HepG2 (cell line): Measurements from ENCODE around the gene ELP2. TPM values are rescaled to one million over a fixed set of nuclear protein-coding genes. Genes with fewer than 3 reads are reported as not detected.
A peak's percentile ranks its signal among the peaks of the same experiment; 100 is the strongest.

Experiments used
- ATAC-seq: fragments of 200-7000 bp; cut with Tn5 transposase; 3 replicates; pipeline ENCODE4 v1.9.1; 2020; ENCODE audit warnings: mild to moderate bottlenecking, moderate library complexity
- BruUV-seq: library from RNA; stranded (reverse); fragments of 400-500 nt; replicated peaks from 2 replicates; lab custom pipeline; 2021; lab: Mats Ljungman, UMichigan
- CTCF ChIA-PET: fragments of 300-600 bp; formaldehyde crosslinking; extraction: SDS; loops from one replicate; lab custom pipeline; 2021; ENCODE audit warnings: low total read pairs, inconsistent platforms, low intra/inter-chr PET ratio; lab: Yijun Ruan, JAX
- POLR2A ChIA-PET: fragments of 350-600 bp; sonication (Branson Sonifier 250); formaldehyde crosslinking; loops from one replicate; lab custom pipeline; 2020; ENCODE audit warnings: antibody characterized with exemption, inconsistent platforms; lab: Yijun Ruan, JAX
- DNase-seq: peaks from one replicate; pipeline ENCODE4 v3.0.0-alpha.2; 2015; ENCODE audit warnings: low spot score
- FAIRE-seq: peaks from 3 replicates; lab custom pipeline; 2011; peaks lifted over from hg19 to GRCh38; lab: Jason Lieb, UNC
- H2AFZ ChIP-seq: one replicate; pipeline ENCODE4 v1.6.1; 2011; ENCODE audit warnings: low read length, inconsistent platforms
- H3K27ac ChIP-seq: fragments of 300-600 bp; 3 replicates; pipeline ENCODE4 v1.8.0; 2011; ENCODE audit warnings: mixed run types, mild to moderate bottlenecking, mixed read lengths, low read length, inconsistent platforms; ENCODE audit not compliant: insufficient read depth; ENCODE audit errors: extremely low read length
- H3K27me3 ChIP-seq, 2 experiments: fragments of 200-600 bp in 1 of 2; 2 replicates in 1 of 2; 3 replicates in 1 of 2; pipeline versions ENCODE4 v1.6.0 to v1.8.0; 2011; ENCODE audit warnings: low read length in 2 of 2, mild to moderate bottlenecking in 2 of 2, moderate library complexity in 2 of 2, inconsistent platforms in 1 of 2; ENCODE audit not compliant: insufficient read depth in 2 of 2, control insufficient read depth in 1 of 2
- H3K36me3 ChIP-seq, 2 experiments: fragments of 200-600 bp in 1 of 2; replicated peaks in 1 of 2; 2 replicates in 1 of 2; 3 replicates in 1 of 2; pipeline versions ENCODE4 v1.5.1 to v1.8.0; 2011; ENCODE audit warnings: low read length in 2 of 2, inconsistent platforms in 1 of 2; ENCODE audit not compliant: insufficient read depth in 2 of 2, control insufficient read depth in 1 of 2
- H3K4me1 ChIP-seq: 2 replicates; pipeline ENCODE4 v1.5.1; 2012; ENCODE audit warnings: low read length, inconsistent platforms; ENCODE audit not compliant: insufficient read depth
- H3K4me2 ChIP-seq: 2 replicates; pipeline ENCODE4 v1.6.0; 2011; ENCODE audit warnings: low read depth, low read length, inconsistent platforms
- H3K4me3 ChIP-seq, 3 experiments: fragments of 200-600 bp in 1 of 3; sonication (generic), shearing (Covaris generic) in 1 of 3; replicated peaks in 1 of 3; 2 replicates each; pipeline ENCODE4 v1.5.1; 2011 to 2016; ENCODE audit warnings: low read length in 3 of 3, inconsistent platforms in 2 of 3, low read depth in 2 of 3, mild to moderate bottlenecking in 2 of 3, control low read depth in 1 of 3, mixed read lengths in 1 of 3; ENCODE audit not compliant: insufficient read depth in 1 of 3
- H3K79me2 ChIP-seq: one replicate; pipeline ENCODE4 v1.6.1; 2011; ENCODE audit warnings: low read length, inconsistent platforms; ENCODE audit not compliant: insufficient read depth
- H3K9ac ChIP-seq: 2 replicates; pipeline ENCODE4 v1.6.0; 2011; ENCODE audit warnings: mild to moderate bottlenecking, low read depth, low read length, inconsistent platforms; ENCODE audit not compliant: insufficient read depth
- H3K9me3 ChIP-seq: 2 replicates; pipeline ENCODE4 v1.5.1; 2012; ENCODE audit warnings: mild to moderate bottlenecking, low read length
- H4K20me1 ChIP-seq: 2 replicates; pipeline ENCODE4 v1.6.0; 2011; ENCODE audit warnings: inconsistent platforms, mild to moderate bottlenecking, low read length, moderate library complexity; ENCODE audit not compliant: insufficient read depth
- JARID2 ChIP-seq: sonication (generic); formaldehyde crosslinking; IDR thresholded peaks from 2 replicates; pipeline ENCODE4 v1.8.1; 2023; ENCODE audit warnings: missing genetic modification reagents, inconsistent platforms; ENCODE audit not compliant: insufficient replicate concordance
- NFE2L1 ChIP-seq: sonication (generic); formaldehyde crosslinking; IDR thresholded peaks from 2 replicates; pipeline ENCODE4 v1.4.0; 2020; ENCODE audit warnings: missing genetic modification reagents, mild to moderate bottlenecking, borderline replicate concordance
- TRIM22 ChIP-seq: fragments of 450-650 bp; IDR thresholded peaks from 2 replicates; pipeline ENCODE4 v1.6.1; 2017
- ZNF3 ChIP-seq: IDR thresholded peaks from 2 replicates; pipeline ENCODE4 v1.7.0; 2017; ENCODE audit warnings: inconsistent platforms
- ZNF510 ChIP-seq: sonication (generic); formaldehyde crosslinking; IDR thresholded peaks from 2 replicates; pipeline ENCODE4 v1.4.0; 2020; ENCODE audit warnings: low read depth, mild to moderate bottlenecking, missing genetic modification reagents
- ZNF614 ChIP-seq: IDR thresholded peaks from 2 replicates; pipeline ENCODE4 v1.6.1; 2018; ENCODE audit warnings: missing biosample characterization, missing genetic modification reagents, inconsistent platforms, borderline replicate concordance
- ZNF841 ChIP-seq: sonication (generic); formaldehyde crosslinking; IDR thresholded peaks from 2 replicates; pipeline ENCODE4 v1.8.1; 2023; ENCODE audit warnings: missing genetic modification reagents, borderline replicate concordance
- WGBS: methylation state at CpG from one replicate; pipeline ENCODE4 v1.1.6; 2017; ENCODE audit warnings: low lambda C conversion rate; 5-methylcytosine and 5-hydroxymethylcytosine counted together
- in situ Hi-C: cut with HindIII; loops from 2 replicates; pipeline ENCODE4 v1.10.0; 2017; ENCODE audit warnings: low pct_unique_long_range_greater_than_20kb; ENCODE audit not compliant: extremely low pct_ligation_motif_present
- intact Hi-C: fragments of 100-400 bp; cut with micrococcal nuclease; formaldehyde crosslinking; loops from one replicate; pipeline ENCODE4 v1.10.0; 2022; ENCODE audit not compliant: unreplicated experiment
- polyA plus RNA-seq, 8 experiments: library from polyadenylated mRNA; depleted of rRNA in 3 of 8; stranded (reverse) in 7 of 8; unstranded in 1 of 8; fragments of >200 nt; fragmentation: Illumina TruSeq in 4 of 8; extraction: Trizol in 4 of 8; gene quantifications; 2 replicates each; pipeline versions ENCODE4 v1.2.1 to v1.2.3, GENCODE V29; 2011 to 2016; ENCODE audit warnings: low read depth in 4 of 8, missing spikeins in 1 of 8, mixed read lengths in 1 of 8; ENCODE audit not compliant: insufficient read depth in 1 of 8
- total RNA-seq, 5 experiments: library from RNA; depleted of rRNA; stranded (reverse); fragments of >200 nt; fragmentation: Illumina TruSeq; extraction: Trizol; gene quantifications; 2 replicates each; pipeline ENCODE4 v1.2.3, GENCODE V29; 2016; ENCODE audit warnings: low read depth in 1 of 5
- TF ChIP-seq, protein P1 (sequence below): sonication (generic); formaldehyde crosslinking; IDR thresholded peaks from 2 replicates; pipeline ENCODE4 v1.5.1; 2020; ENCODE audit warnings: mild to moderate bottlenecking, missing genetic modification reagents
- TF ChIP-seq, protein P2 (sequence below): sonication (generic); formaldehyde crosslinking; IDR thresholded peaks from 2 replicates; pipeline ENCODE4 v1.4.0; 2020; ENCODE audit warnings: missing genetic modification reagents

Gene ELP2
- total and polyA plus RNA-seq, 2 of the 13 experiments (the other 11 are each of a cell fraction or from before 2014, with no cell fraction given): 98.7 to 100 TPM

DNA sequence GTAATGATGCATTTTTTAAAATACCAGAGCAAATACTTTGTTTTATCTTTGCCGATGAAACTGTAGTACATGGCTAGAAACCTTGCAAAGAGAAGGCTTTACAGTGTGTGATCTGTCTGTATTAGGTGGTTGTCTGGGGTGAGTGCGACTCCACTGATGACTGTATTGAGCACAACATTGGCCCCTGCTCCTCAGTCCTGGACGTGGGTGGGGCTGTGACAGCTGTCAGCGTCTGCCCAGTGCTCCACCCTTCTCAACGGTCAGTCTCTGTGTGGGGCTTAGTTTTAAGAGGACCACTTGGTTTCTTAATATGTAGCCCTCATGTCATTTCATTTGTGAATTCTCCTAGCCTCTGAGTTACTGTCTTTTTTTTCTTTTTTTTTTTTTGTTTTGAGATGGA lies 40.2 kb downstream of the ELP2 start:
- Histone ChIP-seq H3K4me3 (no peak overlapping the region), H3K9me3 (no peaks in the 10 kb centered on the region), H3K4me1 (peaks cover 37% of the 10 kb centered on the region), H3K36me3 (peaks cover 20 to 41% of the 10 kb centered on the region in 2 experiments), H3K79me2 (no peaks in the 10 kb centered on the region), H3K9ac (no peak overlapping the region), H3K27ac (no peak overlapping the region), H3K27me3 (no peaks in the 10 kb centered on the region), H4K20me1 (no peaks in the 10 kb centered on the region), H2AFZ (no peak overlapping the region), H3K4me2 (no peak overlapping the region)
- ChIA-PET CTCF (no interaction called here), POLR2A (no interaction called here)
- no peak for FAIRE-seq
- no TSS peak for BruUV-seq
- no peak for ATAC-seq
- intact Hi-C loops: no loop called here
- 65% methylated on average over 4 of the region's 5 CpGs for WGBS
- in situ Hi-C loops: no loop called here
- no peak for TF ChIP-seq ZNF510 (CRISPR knock-in tag)
- DNase-seq: no peak

GRCh38 chr18:36175481-36175880 lies 45.8 kb downstream of the ELP2 start:
- no peak overlapping the region for H2AFZ ChIP-seq
- 67% methylated on average over 1 of the region's 1 CpG for WGBS
- peak; percentile 46 for ATAC-seq
- peaks cover 66% of the 10 kb centered on the region for H3K4me1 ChIP-seq
- peak overlapping the region; percentile 39 for H3K9ac ChIP-seq
- peak overlapping the region; percentile 81 for H3K27ac ChIP-seq
- H3K4me3 ChIP-seq: no peak overlapping the region
- no peaks in the 10 kb centered on the region for H3K9me3 ChIP-seq
- no TSS peak for BruUV-seq
- H3K79me2 ChIP-seq: no peaks in the 10 kb centered on the region
- in situ Hi-C loops: no loop called here
- no peaks in the 10 kb centered on the region for H4K20me1 ChIP-seq
- FAIRE-seq: no peak
- ChIA-PET POLR2A (interaction anchor here (0.6 to 4.5 kb wide), 7 partner anchors 9 to 97 kb away, joined by 3 to 103 read pairs (median 6); partner anchors contain the start of genes ELP2, MOCOS and SLC39A6), CTCF (no interaction called here)
- peak overlapping the region; percentile 8; the same call in 1 of the 2 replicates for H3K4me2 ChIP-seq
- intact Hi-C loops: no loop called here
- H3K36me3 ChIP-seq: peaks cover 12 to 34% of the 10 kb centered on the region in 2 experiments
- no peak for DNase-seq
- no peaks in the 10 kb centered on the region; a peak in 1 of 5 replicates for H3K27me3 ChIP-seq
- TF ChIP-seq ZNF841 (CRISPR knock-in tag) (no peak), TRIM22 (no peak), JARID2 (CRISPR knock-in tag) (no peak), ZNF614 (CRISPR knock-in tag) (no peak), NFE2L1 (CRISPR knock-in tag) (no peak), ZNF3 (CRISPR knock-in tag) (no peak)
- TF ChIP-seq, protein P1, sequence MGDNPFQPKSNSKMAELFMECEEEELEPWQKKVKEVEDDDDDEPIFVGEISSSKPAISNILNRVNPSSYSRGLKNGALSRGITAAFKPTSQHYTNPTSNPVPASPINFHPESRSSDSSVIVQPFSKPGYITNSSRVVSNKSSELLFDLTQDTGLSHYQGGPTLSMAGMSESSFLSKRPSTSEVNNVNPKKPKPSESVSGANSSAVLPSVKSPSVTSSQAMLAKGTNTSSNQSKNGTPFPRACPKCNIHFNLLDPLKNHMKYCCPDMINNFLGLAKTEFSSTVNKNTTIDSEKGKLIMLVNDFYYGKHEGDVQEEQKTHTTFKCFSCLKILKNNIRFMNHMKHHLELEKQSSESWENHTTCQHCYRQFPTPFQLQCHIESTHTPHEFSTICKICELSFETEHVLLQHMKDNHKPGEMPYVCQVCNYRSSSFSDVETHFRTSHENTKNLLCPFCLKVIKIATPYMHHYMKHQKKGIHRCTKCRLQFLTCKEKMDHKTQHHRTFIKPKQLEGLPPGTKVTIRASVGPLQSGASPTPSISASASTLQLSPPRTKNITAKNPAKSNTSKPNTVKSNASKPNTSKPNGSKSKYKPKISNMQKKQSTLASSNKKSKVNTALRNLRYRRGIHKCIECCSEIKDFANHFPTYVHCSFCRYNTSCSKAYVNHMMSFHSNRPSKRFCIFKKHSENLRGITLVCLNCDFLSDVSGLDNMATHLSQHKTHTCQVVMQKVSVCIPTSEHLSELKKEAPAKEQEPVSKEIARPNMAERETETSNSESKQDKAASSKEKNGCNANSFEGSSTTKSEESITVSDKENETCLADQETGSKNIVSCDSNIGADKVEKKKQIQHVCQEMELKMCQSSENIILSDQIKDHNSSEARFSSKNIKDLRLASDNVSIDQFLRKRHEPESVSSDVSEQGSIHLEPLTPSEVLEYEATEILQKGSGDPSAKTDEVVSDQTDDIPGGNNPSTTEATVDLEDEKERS (CRISPR knock-in tag): no peak
- TF ChIP-seq, protein P2, sequence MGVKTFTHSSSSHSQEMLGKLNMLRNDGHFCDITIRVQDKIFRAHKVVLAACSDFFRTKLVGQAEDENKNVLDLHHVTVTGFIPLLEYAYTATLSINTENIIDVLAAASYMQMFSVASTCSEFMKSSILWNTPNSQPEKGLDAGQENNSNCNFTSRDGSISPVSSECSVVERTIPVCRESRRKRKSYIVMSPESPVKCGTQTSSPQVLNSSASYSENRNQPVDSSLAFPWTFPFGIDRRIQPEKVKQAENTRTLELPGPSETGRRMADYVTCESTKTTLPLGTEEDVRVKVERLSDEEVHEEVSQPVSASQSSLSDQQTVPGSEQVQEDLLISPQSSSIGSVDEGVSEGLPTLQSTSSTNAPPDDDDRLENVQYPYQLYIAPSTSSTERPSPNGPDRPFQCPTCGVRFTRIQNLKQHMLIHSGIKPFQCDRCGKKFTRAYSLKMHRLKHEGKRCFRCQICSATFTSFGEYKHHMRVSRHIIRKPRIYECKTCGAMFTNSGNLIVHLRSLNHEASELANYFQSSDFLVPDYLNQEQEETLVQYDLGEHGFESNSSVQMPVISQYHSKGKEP: no peak
